Measurements from ENCODE around the gene CRCP. TPM values are rescaled to one million over a fixed set of nuclear protein-coding genes. Genes with fewer than 3 reads are reported as not detected.

CRCP gene
- total RNA-seq, 5 donors from 2014 or later (not counting 1 experiment from before 2014, with no cell fraction given): 29.9 to 33.7 (median 31.6) TPM

GRCh38 chr7:66138994-66139752 lies 24.5 kb downstream of the CRCP start:
- Mint-ChIP-seq H3K4me1 (no peaks in the 10 kb centered on the region), H3K27ac (no peak overlapping the region), H3K9me3 (no peaks in the 10 kb centered on the region), H3K36me3 (peaks cover 63% of the 10 kb centered on the region), H3K4me3 (no peak overlapping the region), H3K27me3 (no peaks in the 10 kb centered on the region)
- Histone ChIP-seq H3K4me1 (ENCODE audit: control insufficient read depth in 1 of 2, extremely low read depth in 1 of 2, insufficient read depth in 2 of 2, low read length in 2 of 2) (no peaks in the 10 kb centered on the region), H3K27me3 (replicated peaks in 1 of 2; ENCODE audit: control insufficient read depth in 2 of 2, extremely low read depth in 1 of 2, insufficient read depth in 2 of 2, low read length in 1 of 2) (no peaks in the 10 kb centered on the region), H3K4me3 (ENCODE audit: control insufficient read depth in 1 of 2, extremely low read depth in 1 of 2, low read length in 1 of 2) (no peak overlapping the region), H3K9me3 (no peaks in the 10 kb centered on the region), H3K36me3 (ENCODE audit: control insufficient read depth in 2 of 2, extremely low read depth in 1 of 2, insufficient read depth in 1 of 2, low read length in 1 of 2) (peaks cover 15 to 52% of the 10 kb centered on the region in 2 donors), H3K27ac (ENCODE audit: low read length) (no peak overlapping the region)
- ChIA-PET POLR2A (interaction anchor here (0.5 to 0.6 kb wide), 5 partner anchors 23 to 123 kb away, joined by 3 to 11 read pairs (median 4); partner anchors contain the start of gene CRCP (in 1 of the 2)), CTCF (interaction anchor here in 1 of 2 donors (0.7 kb wide), 2 partner anchors 28 to 1005 kb away, joined by 3 to 4 read pairs; no protein-coding TSS in a partner anchor)
- ATAC-seq (replicated peaks in 1 of 4): no peak
- WGBS (ENCODE audit: insufficient coverage): no CpG with 5 or more reads among the region's 8 CpGs
- no peak for DNase-seq

- ATAC-seq (replicated peaks in 1 of 4) (no peak), DNase-seq (no peak)
- 93% methylated on average over 2 of the region's 4 CpGs for WGBS (ENCODE audit: insufficient coverage)
- no peak overlapping the region for H3K27ac Mint-ChIP-seq
- H3K27ac ChIP-seq (ENCODE audit: low read length): no peak overlapping the region
- no peak overlapping the region for H3K4me3 ChIP-seq (ENCODE audit: control insufficient read depth in 1 of 2, extremely low read depth in 1 of 2, low read length in 1 of 2)
- peaks cover 0 to 2% (median 0%) of the 10 kb centered on the region in 3 donors for H3K4me1 Mint-ChIP-seq
- H3K9me3 ChIP-seq: no peaks in the 10 kb centered on the region
- no peak overlapping the region for H3K4me3 Mint-ChIP-seq
- H3K9me3 Mint-ChIP-seq: no peaks in the 10 kb centered on the region
- peaks cover 62% of the 10 kb centered on the region for H3K36me3 Mint-ChIP-seq
- ChIA-PET CTCF (no interaction called here), POLR2A (interaction anchor here in 1 of 2 donors (0.6 kb wide), 1 partner anchor 11 kb away, joined by 12 read pairs; no protein-coding TSS in a partner anchor)
- H3K27me3 Mint-ChIP-seq: no peaks in the 10 kb centered on the region
- H3K27me3 ChIP-seq (replicated peaks in 1 of 2; ENCODE audit: control insufficient read depth in 2 of 2, extremely low read depth in 1 of 2, insufficient read depth in 2 of 2, low read length in 1 of 2): no peaks in the 10 kb centered on the region
- peaks cover 15 to 64% of the 10 kb centered on the region in 2 donors for H3K36me3 ChIP-seq (ENCODE audit: control insufficient read depth in 2 of 2, extremely low read depth in 1 of 2, insufficient read depth in 1 of 2, low read length in 1 of 2)
- H3K4me1 ChIP-seq (ENCODE audit: control insufficient read depth in 1 of 2, extremely low read depth in 1 of 2, insufficient read depth in 2 of 2, low read length in 2 of 2): no peaks in the 10 kb centered on the region
These were observed 26.3 kb downstream of the CRCP start for GRCh38 chr7:66140924-66141323.

- Histone ChIP-seq H3K27me3 (replicated peaks in 1 of 2; ENCODE audit: control insufficient read depth in 2 of 2, extremely low read depth in 1 of 2, insufficient read depth in 2 of 2, low read length in 1 of 2) (no peaks in the 10 kb centered on the region), H3K27ac (ENCODE audit: low read length) (no peak overlapping the region), H3K36me3 (ENCODE audit: control insufficient read depth in 2 of 2, extremely low read depth in 1 of 2, insufficient read depth in 1 of 2, low read length in 1 of 2) (peaks cover 18 to 71% of the 10 kb centered on the region in 2 donors), H3K4me3 (ENCODE audit: control insufficient read depth in 1 of 2, extremely low read depth in 1 of 2, low read length in 1 of 2) (no peak overlapping the region), H3K9me3 (no peaks in the 10 kb centered on the region), H3K4me1 (ENCODE audit: control insufficient read depth in 1 of 2, extremely low read depth in 1 of 2, insufficient read depth in 2 of 2, low read length in 2 of 2) (peaks cover 0 to 3% of the 10 kb centered on the region in 2 experiments)
- ATAC-seq (replicated peaks in 1 of 4) (no peak), DNase-seq (no peak)
- Mint-ChIP-seq H3K36me3 (peaks cover 64% of the 10 kb centered on the region), H3K4me1 (peaks cover under 1 to 13% (median 3%) of the 10 kb centered on the region in 3 donors), H3K27ac (no peak overlapping the region), H3K4me3 (no peak overlapping the region), H3K9me3 (no peaks in the 10 kb centered on the region), H3K27me3 (no peaks in the 10 kb centered on the region)
- ChIA-PET POLR2A (no interaction called here), CTCF (no interaction called here)
- 95% methylated on average over 2 of the region's 3 CpGs for WGBS (ENCODE audit: insufficient coverage)
These were observed 27.7 kb downstream of the CRCP start for GRCh38 chr7:66142334-66142733.

GRCh38 chr7:66142996-66143395 lies 28.3 kb downstream of the CRCP start:
- H3K4me3 Mint-ChIP-seq: no peak overlapping the region
- POLR2A ChIA-PET: no interaction called here
- H3K36me3 Mint-ChIP-seq: peaks cover 59% of the 10 kb centered on the region
- H3K36me3 ChIP-seq (ENCODE audit: control insufficient read depth in 2 of 2, extremely low read depth in 1 of 2, insufficient read depth in 1 of 2, low read length in 1 of 2): peaks cover 22 to 74% of the 10 kb centered on the region in 2 donors
- DNase-seq (no peak), ATAC-seq (replicated peaks in 1 of 4) (no peak)
- peaks cover 3 to 13% (median 4%) of the 10 kb centered on the region in 3 donors for H3K4me1 Mint-ChIP-seq
- H3K27me3 ChIP-seq (replicated peaks in 1 of 2; ENCODE audit: control insufficient read depth in 2 of 2, extremely low read depth in 1 of 2, insufficient read depth in 2 of 2, low read length in 1 of 2): no peaks in the 10 kb centered on the region
- H3K27ac Mint-ChIP-seq: no peak overlapping the region
- H3K27ac ChIP-seq (ENCODE audit: low read length): no peak overlapping the region
- peaks cover 0 to 8% of the 10 kb centered on the region in 2 experiments for H3K4me1 ChIP-seq (ENCODE audit: control insufficient read depth in 1 of 2, extremely low read depth in 1 of 2, insufficient read depth in 2 of 2, low read length in 2 of 2)
- no peaks in the 10 kb centered on the region for H3K9me3 ChIP-seq
- H3K9me3 Mint-ChIP-seq: no peaks in the 10 kb centered on the region
- CTCF ChIA-PET: no interaction called here
- H3K4me3 ChIP-seq (ENCODE audit: control insufficient read depth in 1 of 2, extremely low read depth in 1 of 2, low read length in 1 of 2): no peak overlapping the region
- 94% methylated on average over 5 of the region's 5 CpGs for WGBS (ENCODE audit: insufficient coverage)
- H3K27me3 Mint-ChIP-seq: no peaks in the 10 kb centered on the region

- Mint-ChIP-seq H3K4me1 (peaks cover 12 to 20% (median 12%) of the 10 kb centered on the region in 3 donors), H3K27ac (no peak overlapping the region), H3K9me3 (no peaks in the 10 kb centered on the region), H3K4me3 (no peak overlapping the region), H3K36me3 (peaks cover 57% of the 10 kb centered on the region), H3K27me3 (no peaks in the 10 kb centered on the region)
- ChIA-PET POLR2A (no interaction called here), CTCF (no interaction called here)
- ATAC-seq (replicated peaks in 1 of 4): no peak
- Histone ChIP-seq H3K4me1 (ENCODE audit: control insufficient read depth in 1 of 2, extremely low read depth in 1 of 2, insufficient read depth in 2 of 2, low read length in 2 of 2) (peaks cover 0 to 10% of the 10 kb centered on the region in 2 experiments), H3K36me3 (ENCODE audit: control insufficient read depth in 2 of 2, extremely low read depth in 1 of 2, insufficient read depth in 1 of 2, low read length in 1 of 2) (peaks cover 22 to 71% of the 10 kb centered on the region in 2 donors), H3K9me3 (no peaks in the 10 kb centered on the region), H3K27ac (ENCODE audit: low read length) (no peak overlapping the region), H3K27me3 (replicated peaks in 1 of 2; ENCODE audit: control insufficient read depth in 2 of 2, extremely low read depth in 1 of 2, insufficient read depth in 2 of 2, low read length in 1 of 2) (no peaks in the 10 kb centered on the region), H3K4me3 (ENCODE audit: control insufficient read depth in 1 of 2, extremely low read depth in 1 of 2, low read length in 1 of 2) (no peak overlapping the region)
- no peak for DNase-seq
- WGBS (ENCODE audit: insufficient coverage): no CpG with 5 or more reads among the region's 2 CpGs
These were observed 29.3 kb downstream of the CRCP start for GRCh38 chr7:66143876-66144332.

- H3K36me3 Mint-ChIP-seq: peaks cover 50% of the 10 kb centered on the region
These were observed 30.9 kb downstream of the CRCP start for GRCh38 chr7:66145400-66146104.

More at GRCh38 chr7:66145400-66146104, 30.9 kb downstream of the CRCP start:
- Mint-ChIP-seq H3K4me3 (no peak overlapping the region), H3K27ac (no peak overlapping the region), H3K27me3 (no peaks in the 10 kb centered on the region), H3K4me1 (peaks cover 22 to 26% (median 25%) of the 10 kb centered on the region in 3 donors), H3K9me3 (no peaks in the 10 kb centered on the region)
- no peak for ATAC-seq (replicated peaks in 1 of 4)
- CTCF ChIA-PET: no interaction called here
- no peak overlapping the region for H3K4me3 ChIP-seq (ENCODE audit: control insufficient read depth in 1 of 2, extremely low read depth in 1 of 2, low read length in 1 of 2)
- POLR2A ChIA-PET: no interaction called here
- H3K27me3 ChIP-seq (replicated peaks in 1 of 2; ENCODE audit: control insufficient read depth in 2 of 2, extremely low read depth in 1 of 2, insufficient read depth in 2 of 2, low read length in 1 of 2): no peaks in the 10 kb centered on the region
- no peak overlapping the region for H3K27ac ChIP-seq (ENCODE audit: low read length)
- H3K36me3 ChIP-seq (ENCODE audit: control insufficient read depth in 2 of 2, extremely low read depth in 1 of 2, insufficient read depth in 1 of 2, low read length in 1 of 2): peaks cover 16 to 66% of the 10 kb centered on the region in 2 donors
- 97% methylated on average over 13 of the region's 17 CpGs for WGBS (ENCODE audit: insufficient coverage)
- peaks cover 0 to 20% of the 10 kb centered on the region in 2 experiments for H3K4me1 ChIP-seq (ENCODE audit: control insufficient read depth in 1 of 2, extremely low read depth in 1 of 2, insufficient read depth in 2 of 2, low read length in 2 of 2)
- H3K9me3 ChIP-seq: no peaks in the 10 kb centered on the region
- DNase-seq: no peak
